Measurements from ENCODE around the gene FBXL14.

DNA sequence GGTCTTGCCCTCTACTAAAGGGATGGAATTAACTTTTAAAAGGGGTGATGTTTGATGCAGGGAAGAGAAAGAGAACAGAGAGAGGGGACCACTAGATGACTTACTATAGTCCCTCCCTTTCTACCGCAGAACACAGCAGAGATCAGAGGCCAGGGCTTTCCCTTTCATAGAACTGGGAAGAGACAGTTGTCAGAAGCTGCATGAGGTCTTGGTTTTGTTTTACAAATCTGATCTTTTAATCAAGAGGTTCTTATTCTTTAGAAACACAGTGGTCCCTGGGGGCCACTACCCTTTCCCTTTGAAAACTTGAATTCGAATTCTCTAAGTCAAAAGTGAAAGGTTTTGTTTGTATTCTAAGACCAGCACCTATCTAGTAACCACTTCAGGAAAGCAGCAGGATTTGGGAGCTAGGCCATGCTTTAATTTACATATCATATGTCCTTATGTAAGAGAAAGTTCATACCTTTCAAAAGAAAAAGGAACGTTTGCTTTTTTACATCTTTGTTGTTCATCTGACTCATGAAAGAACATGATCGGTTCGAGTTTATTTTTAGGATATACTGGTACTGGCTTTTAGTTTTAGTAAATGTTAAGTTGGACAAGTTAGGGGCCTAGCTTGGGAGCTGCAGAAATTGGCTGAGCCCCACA is 6.3 kb downstream of the FBXL14 start:
- TF ChIP-seq SPI1 (IDR thresholded peaks at IDR 0.05; ENCODE audit: low read depth, low read length) (no peak), POLR2A (IDR thresholded peaks at IDR 0.05; ENCODE audit: low read depth, low read length) (no peak), TAF1 (IDR thresholded peaks at IDR 0.05; ENCODE audit: low read depth, low read length) (no peak), POLR2AphosphoS5 (IDR thresholded peaks at IDR 0.05; ENCODE audit: low read depth, low read length) (no peak), POU2F2 (IDR thresholded peaks at IDR 0.05; ENCODE audit: low read depth, low read length) (no peak), PAX5 (IDR thresholded peaks at IDR 0.05; ENCODE audit: insufficient read depth, low read length, severe bottlenecking) (no peak)

All from GM12891 (cell line).